Measurements from ENCODE around the gene ADAMTS17.
"Not testable (repeated sequence)": the region's sequence is repeated elsewhere in the genome, so short reads cannot be mapped to it uniquely, and the experiment has no call there.

ADAMTS17 gene

GRCh38 chr15:99954361-99955180 is 387.2 kb downstream of the ADAMTS17 start:
- no peak for DNase-seq (ENCODE audit: low read depth in 2 of 2)

DNA sequence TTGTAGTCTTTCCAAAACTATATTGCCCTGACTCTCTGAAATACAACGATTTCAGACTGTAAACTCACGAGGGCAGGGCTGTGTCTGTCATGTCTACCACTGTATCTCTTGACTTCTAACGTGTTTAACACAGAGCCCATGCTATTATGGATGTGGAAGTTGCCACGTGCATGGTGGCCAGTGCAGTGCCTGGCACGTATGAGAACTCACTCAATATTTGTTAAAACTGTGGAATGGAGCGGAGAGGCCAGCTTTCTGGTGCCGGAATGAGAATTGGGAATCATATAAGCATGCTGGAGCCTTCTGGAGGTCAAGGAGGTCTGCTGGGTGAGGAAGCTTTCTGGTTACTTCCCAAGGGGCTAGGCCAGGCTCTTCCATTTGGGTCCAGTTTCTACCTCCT is 387.9 kb downstream of the ADAMTS17 start:
- DNase-seq (ENCODE audit: low read depth in 2 of 2): no peak

DNA sequence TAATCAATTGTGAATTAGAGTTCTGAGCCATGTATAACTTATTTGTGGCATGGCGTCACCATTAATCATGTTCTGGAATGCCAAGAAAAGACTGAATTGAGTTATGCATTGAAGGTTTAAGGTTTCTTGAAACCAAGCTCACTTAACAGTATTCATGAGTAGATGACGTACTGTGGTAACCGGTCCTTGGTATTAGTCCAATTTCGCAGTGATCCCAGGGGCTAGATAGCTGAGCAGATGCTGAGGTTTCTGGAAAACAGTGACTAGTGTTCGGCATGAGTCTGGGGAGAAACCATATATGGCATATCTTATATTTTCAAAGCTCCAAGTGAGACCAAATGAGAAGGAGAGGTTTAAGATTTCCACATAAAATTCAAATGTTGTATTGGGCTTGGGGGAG is 390.3 kb downstream of the ADAMTS17 start:
- DNase-seq (ENCODE audit: low read depth in 2 of 2): peak; percentile 55 to 56

DNA sequence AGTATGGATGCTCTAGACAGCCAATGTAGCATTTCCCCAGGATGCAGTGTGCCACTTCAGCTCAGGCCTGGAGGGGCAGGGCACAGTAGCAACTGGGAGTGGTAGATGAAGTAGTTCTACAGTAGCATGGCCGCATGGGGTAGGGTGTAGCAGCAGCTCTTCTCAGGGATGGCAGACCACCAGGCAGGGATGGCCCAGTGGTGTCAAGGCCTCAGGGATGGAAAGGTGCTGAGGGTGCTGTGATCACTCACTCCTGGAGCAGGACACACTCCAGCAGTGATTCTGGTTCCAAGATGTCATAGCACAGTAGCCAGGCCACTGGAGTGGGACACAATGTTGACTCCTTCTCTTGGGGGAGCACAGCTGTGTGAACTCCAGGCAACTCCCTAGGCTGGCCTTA is 397.6 kb downstream of the ADAMTS17 start:
- DNase-seq (ENCODE audit: low read depth in 2 of 2): no peak

DNA sequence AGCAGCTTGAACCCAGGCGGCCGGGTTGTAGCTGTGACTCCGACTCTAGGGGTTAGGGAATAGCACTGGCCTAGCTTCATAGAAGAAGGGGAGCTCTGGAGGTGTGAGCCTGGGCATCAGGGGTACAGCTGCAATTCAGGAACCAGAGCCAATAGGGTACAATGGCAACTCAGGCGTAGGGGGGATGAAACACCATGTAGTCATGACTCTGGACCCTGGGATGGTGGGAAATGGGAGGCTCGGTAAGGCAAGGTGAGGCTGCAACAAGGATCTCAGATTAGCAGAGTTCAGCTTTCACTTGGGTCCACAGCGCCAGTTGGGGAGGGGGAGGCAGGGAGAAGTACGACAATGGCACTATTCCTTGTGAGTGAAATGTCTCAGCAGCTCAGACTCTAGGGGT is 398.3 kb downstream of the ADAMTS17 start:
- no peak for DNase-seq (ENCODE audit: low read depth in 2 of 2)

DNA sequence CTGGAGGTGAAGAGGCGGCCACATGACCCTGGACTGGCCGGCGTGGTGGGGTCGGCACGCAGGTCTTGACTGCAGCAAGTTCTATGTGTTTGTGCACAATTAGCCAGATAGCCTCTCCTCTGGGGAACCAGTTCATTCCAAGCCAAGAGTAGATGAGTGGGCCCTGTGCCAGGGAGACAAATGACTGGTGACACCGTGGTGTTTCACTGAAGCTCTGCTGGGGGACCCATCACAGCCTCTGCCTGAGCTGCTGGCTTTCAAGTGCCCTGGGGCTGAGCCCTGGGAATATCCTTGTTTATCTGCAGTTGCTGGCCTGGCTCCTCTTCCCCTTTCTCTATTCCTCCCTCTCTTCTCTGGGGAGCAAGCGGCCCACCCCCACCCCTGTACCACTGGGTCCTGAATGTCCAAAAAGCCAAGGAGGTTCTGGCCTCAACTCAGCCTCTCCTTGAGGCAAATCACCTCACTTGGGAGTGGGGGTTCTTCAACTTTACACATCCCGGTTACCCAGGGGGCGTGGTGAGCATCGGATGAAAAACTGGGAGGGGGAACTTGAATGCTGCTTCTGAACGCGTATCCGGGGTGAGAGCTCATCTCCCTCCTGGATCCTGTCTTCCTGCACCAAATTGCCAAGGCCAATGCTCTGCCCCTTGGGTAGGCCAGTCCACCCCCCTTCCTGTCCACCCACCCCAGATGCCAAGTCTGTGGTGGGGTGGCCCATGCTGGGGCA is 408.9 kb downstream of the ADAMTS17 start:
- no peak for DNase-seq (ENCODE audit: low read depth in 2 of 2)

DNA sequence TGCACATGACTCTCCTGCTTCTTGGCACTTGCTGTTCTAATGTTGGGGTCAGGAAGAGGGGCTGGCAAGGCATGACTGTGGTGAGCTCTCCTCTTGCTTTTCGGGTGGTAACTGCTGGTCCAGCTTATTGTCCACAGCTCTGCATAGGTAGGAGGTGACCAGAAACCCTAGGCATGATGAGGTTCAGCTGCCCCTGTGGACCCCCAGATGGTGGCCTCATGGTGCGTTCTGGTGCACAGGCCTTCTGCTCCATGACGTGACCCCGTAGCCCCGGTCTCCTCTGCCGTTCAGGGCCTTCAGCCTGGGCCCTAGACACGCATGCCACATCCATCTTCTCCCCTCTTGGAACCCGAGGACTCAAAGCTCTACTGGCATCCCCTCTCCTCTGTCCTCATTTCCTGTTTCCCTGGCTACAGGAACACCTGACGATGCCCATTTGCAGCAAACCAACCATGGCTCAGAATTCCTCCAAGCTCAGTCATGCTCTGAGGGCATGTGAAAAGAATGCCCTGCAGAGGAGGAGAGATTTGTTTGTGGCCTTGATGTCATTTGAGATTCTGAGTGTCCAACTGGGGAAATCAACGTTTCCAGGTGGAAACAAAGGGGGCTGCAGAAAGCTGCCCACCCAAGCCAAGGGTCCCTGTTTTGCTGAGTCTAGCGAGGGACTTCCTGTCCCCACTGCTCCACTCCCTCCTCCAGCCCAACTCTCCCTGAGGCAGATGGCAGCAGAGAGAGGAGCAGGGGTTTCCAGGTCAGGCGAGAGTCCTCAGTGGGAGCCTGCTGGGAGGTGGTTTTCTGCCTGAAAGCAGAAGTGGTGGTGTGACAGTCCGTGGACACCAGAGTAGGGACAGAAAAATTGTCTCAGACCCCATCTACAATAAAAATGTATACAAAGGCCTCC is 409.8 kb downstream of the ADAMTS17 start:
- no peak for DNase-seq (ENCODE audit: low read depth in 2 of 2)

DNA sequence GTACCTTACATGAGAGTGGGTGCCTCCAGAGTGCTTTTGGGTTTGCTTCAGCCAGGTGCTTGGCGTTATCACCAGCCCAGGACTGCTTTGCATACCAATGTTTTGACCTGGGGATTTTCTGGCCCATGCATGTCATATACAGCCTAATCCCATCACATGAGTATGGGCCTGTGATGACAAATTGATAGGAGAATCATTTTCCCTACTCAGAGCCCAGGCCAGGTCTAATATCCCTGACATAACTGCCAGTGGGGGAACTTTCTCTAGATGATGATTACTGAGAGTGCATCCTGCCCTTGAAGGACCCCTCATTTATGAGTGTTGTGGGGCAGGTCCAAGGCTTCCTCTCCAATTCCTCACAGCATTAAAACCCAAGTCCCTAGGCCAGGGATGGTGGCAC is 411.1 kb downstream of the ADAMTS17 start:
- DNase-seq (ENCODE audit: low read depth in 2 of 2): no peak

DNA sequence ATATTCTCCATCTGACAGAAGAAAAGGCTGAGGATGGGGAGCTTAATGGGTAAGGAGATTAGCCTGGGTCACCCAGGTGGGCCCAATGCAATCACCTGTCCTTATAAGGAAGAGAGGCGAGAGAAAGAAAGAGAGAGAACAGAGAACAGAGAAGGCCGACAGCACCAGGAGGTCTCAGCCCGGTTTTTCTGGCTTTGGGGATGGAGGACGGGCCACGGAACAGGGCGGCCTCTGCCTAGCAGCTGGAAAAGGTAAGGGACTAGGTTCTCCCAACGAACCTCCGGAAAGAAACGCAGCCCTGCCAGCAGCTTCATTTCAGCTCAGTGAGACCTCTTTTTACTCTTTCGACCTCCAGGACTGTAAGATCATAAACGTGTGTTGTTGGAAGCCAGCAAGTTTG is 412.5 kb downstream of the ADAMTS17 start:
- no peak for DNase-seq (ENCODE audit: low read depth in 2 of 2)

- peak; percentile 37 to 40 for DNase-seq (ENCODE audit: low read depth in 2 of 2)
These were observed 413.3 kb downstream of the ADAMTS17 start for GRCh38 chr15:99928429-99928981.

DNA sequence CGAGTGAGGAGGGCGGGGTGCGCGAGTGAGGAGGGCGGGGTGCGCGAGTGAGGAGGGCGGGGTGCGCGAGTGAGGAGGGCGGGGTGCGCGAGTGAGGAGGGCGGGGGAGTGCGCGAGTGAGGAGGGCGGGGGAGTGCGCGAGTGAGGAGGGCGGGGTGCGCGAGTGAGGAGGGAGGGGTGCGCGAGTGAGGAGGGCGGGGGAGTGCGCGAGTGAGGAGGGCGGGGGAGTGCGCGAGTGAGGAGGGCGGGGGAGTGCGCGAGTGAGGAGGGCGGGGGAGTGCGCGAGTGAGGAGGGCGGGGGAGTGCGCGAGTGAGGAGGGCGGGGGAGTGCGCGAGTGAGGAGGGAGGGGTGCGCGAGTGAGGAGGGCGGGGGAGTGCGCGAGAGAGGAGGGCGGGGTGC is 415.2 kb downstream of the ADAMTS17 start:
- not testable (repeated sequence) for DNase-seq (ENCODE audit: low read depth in 2 of 2)

DNA sequence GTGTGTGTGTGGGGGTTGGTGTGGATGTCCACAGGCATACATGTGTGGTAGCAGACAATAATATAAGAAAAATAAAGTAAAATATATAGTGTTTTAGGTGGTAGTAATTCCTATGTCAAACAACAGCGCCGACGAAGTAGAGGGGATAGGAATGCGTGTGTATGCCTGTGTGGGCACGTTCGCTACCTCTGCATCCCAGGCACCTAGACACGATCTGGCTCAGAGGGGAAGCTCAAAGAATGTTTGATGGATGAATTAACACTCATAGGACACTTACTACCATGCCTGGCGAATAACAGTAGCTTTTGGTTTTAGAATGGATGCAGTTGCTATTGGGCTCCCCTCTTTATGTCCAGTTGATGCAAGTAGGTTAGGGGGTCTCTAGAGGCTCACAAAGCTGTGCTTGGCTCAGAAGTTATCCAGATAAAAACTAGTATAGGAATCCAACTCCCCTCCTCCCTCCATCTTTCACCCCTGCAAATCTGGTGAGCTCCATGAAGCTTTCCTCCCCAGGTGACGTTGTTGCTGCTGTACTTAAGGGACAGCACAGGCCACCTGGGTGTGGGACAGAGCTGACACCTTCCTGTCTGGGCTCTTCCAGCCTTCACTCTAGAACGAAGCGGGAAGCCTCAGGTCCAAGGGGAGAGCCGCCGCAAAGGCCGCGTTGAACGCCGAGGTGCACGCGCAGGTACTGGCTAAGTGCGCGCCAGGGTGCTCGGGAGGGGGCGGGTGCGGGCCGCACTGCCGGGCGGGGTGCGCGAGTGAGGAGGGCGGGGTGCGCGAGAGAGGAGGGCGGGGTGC is 415.9 kb downstream of the ADAMTS17 start:
- no peak for DNase-seq (ENCODE audit: low read depth in 2 of 2)

DNA sequence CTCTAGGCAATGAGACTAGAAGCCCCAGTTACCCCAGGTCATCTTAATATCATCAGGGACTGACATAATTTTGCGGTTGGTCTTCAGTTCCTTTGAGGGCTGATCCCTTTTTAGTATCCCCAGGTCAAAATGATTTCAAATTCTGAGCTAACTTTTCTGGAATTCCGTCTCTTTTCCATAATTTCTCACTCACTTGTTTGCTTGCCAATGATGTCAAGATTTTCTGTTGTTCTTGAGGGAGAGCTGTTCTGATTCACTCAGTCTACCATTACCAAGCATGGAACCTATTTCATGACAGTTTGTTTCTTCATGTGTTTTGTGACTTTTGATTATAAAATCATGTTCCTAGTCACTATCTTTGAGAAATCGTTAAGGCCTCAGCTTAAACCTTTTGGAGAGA is 418.1 kb downstream of the ADAMTS17 start:
- DNase-seq (ENCODE audit: low read depth in 2 of 2): no peak
